Tibial nerve (tissue), 4 donors: ENCODE data around the gene DNA2. TPM values are rescaled to one million over a fixed set of nuclear protein-coding genes. Genes with fewer than 3 reads are reported as not detected.

Experiments used
- DNase-seq, 2 donors: peaks; one replicate each; pipeline ENCODE4 v3.0.0-alpha.2; 2019; ENCODE audit warnings: low spot score in 2 of 2
- H3K27ac ChIP-seq, 4 donors: fragments of 200-600 bp; sonication (generic) in 3 of 4; one replicate each; pipeline ENCODE4 v1.5.1; 2017 to 2019; ENCODE audit warnings: mild to moderate bottlenecking in 1 of 4
- H3K27me3 ChIP-seq, 2 donors: fragments of 200-600 bp; sonication (generic) in 1 of 2; one replicate each; pipeline versions ENCODE4 v1.5.1 to v1.6.0; 2017 to 2019
- H3K36me3 ChIP-seq, 3 donors: fragments of 200-600 bp; sonication (generic); one replicate each; pipeline ENCODE4 v1.5.1; 2018 to 2019
- H3K4me1 ChIP-seq, 4 donors: fragments of 200-600 bp; sonication (generic) in 3 of 4; one replicate each; pipeline ENCODE4 v1.5.1; 2017 to 2019
- H3K4me3 ChIP-seq, 4 donors: fragments of 200-600 bp; sonication (generic) in 3 of 4; one replicate each; pipeline ENCODE4 v1.5.1; 2017 to 2019; ENCODE audit warnings: mild to moderate bottlenecking in 1 of 4, moderate library complexity in 1 of 4
- H3K9me3 ChIP-seq, 4 donors: fragments of 200-600 bp; sonication (generic) in 3 of 4; one replicate each; pipeline ENCODE4 v1.5.1; 2017 to 2019
- EP300 ChIP-seq, 2 donors: sonication (generic); formaldehyde crosslinking; IDR thresholded peaks; one replicate each; pipeline ENCODE4 v1.6.1; 2017; ENCODE audit warnings: antibody characterized with exemption in 2 of 2, mild to moderate bottlenecking in 1 of 2
- POLR2A ChIP-seq, 2 donors: fragments of 450-650 bp; IDR thresholded peaks; one replicate each; pipeline ENCODE4 v1.6.1; 2017; ENCODE audit warnings: antibody characterized with exemption in 2 of 2, mild to moderate bottlenecking in 2 of 2, moderate library complexity in 2 of 2
- WGBS, 2 donors: methylation state at CpG; one replicate each; pipeline ENCODE4 v1.1.5; 2018; 5-methylcytosine and 5-hydroxymethylcytosine counted together
- total RNA-seq, 4 donors: library from RNA; depleted of rRNA; stranded (reverse); fragments of >200 nt; gene quantifications; one replicate each; pipeline ENCODE4 v1.1.0, GENCODE V29; 2016
- TF ChIP-seq, protein P1 (sequence below), 5 experiments: fragments of 200-600 bp in 3 of 5; fragments of 450-650 bp in 2 of 5; sonication (generic) in 3 of 5; IDR thresholded peaks; one replicate each; pipeline ENCODE4 v1.5.1; 2016 to 2019; ENCODE audit warnings: antibody characterized with exemption in 5 of 5, mild to moderate bottlenecking in 3 of 5, moderate library complexity in 2 of 5

DNA2 gene
- total RNA-seq, 4 donors from 2014 or later: 1.3 to 11.9 (median 6.0) TPM

DNA sequence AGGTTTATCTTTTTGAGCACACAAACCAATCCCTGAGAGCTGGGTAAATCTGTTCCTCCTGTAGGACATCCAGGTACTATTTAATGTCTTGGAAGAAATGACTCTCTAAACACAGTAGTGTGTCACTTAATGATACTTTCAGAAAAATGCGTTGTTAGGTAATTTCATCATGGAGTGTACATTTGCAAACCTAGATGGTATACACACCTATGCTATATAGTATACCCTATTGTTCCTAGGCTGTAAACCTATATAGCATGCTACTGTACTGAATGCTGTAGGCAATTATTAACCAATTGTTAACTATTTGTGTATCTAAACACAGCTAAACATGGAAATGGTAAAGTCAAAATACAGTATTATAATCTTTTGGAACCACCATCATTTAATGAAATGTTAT is 74.8 kb downstream of the DNA2 start:
- DNase-seq: no peak
- peaks cover 0 to 78% (median 0%) of the 10 kb centered on the region in 3 donors for H3K36me3 ChIP-seq
- TF ChIP-seq POLR2A (IDR thresholded peaks at IDR 0.05): no peak
- TF ChIP-seq, protein P1, sequence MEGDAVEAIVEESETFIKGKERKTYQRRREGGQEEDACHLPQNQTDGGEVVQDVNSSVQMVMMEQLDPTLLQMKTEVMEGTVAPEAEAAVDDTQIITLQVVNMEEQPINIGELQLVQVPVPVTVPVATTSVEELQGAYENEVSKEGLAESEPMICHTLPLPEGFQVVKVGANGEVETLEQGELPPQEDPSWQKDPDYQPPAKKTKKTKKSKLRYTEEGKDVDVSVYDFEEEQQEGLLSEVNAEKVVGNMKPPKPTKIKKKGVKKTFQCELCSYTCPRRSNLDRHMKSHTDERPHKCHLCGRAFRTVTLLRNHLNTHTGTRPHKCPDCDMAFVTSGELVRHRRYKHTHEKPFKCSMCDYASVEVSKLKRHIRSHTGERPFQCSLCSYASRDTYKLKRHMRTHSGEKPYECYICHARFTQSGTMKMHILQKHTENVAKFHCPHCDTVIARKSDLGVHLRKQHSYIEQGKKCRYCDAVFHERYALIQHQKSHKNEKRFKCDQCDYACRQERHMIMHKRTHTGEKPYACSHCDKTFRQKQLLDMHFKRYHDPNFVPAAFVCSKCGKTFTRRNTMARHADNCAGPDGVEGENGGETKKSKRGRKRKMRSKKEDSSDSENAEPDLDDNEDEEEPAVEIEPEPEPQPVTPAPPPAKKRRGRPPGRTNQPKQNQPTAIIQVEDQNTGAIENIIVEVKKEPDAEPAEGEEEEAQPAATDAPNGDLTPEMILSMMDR (IDR thresholded peaks at IDR 0.05): no peak
- TF ChIP-seq EP300 (IDR thresholded peaks at IDR 0.05): no peak
- no peaks in the 10 kb centered on the region for H3K27me3 ChIP-seq
- no peak overlapping the region for H3K4me3 ChIP-seq
- no peaks in the 10 kb centered on the region for H3K4me1 ChIP-seq
- WGBS, 2 donors: 94 to 97% methylated on average over 1 of the region's 1 CpG
- no peak overlapping the region for H3K27ac ChIP-seq
- H3K9me3 ChIP-seq: no peaks in the 10 kb centered on the region

DNA sequence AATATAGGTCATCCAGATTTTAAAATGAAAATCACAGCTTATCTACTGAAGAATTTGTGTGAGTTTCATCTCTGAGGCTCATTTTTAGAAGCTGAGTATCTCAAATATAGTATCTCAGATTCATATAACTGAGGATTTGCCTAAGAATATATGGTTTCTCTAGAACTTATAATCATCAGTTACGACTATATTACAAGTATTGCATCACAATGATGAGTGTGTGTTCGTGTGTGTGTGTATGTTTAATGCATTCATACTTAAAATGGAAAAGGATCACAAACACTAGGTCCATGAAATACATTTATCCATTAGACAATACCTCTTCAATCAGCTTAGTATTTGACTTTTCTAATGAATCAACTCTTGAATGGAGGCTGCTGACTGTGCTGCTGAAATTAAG is 86.0 kb downstream of the DNA2 start:
- WGBS, 2 donors: 77 to 82% methylated on average over 2 of the region's 2 CpGs

GRCh38 chr10:68371604-68372003 is 100.2 kb downstream of the DNA2 start:
- Histone ChIP-seq H3K4me1 (no peaks in the 10 kb centered on the region), H3K27ac (no peak overlapping the region), H3K36me3 (peaks cover 0 to 83% (median 3%) of the 10 kb centered on the region in 3 donors), H3K27me3 (no peaks in the 10 kb centered on the region), H3K4me3 (no peak overlapping the region), H3K9me3 (peaks cover 0 to 21% (median 0%) of the 10 kb centered on the region in 4 donors)
- DNase-seq: no peak
- 97 to 100% methylated on average over 1 of the region's 1 CpG for WGBS, 2 donors
- TF ChIP-seq POLR2A (IDR thresholded peaks at IDR 0.05) (no peak), EP300 (IDR thresholded peaks at IDR 0.05) (no peak)
- TF ChIP-seq, protein P1 (IDR thresholded peaks at IDR 0.05): no peak

More for the DNA sequence above, 86.0 kb downstream of the DNA2 start:
- Histone ChIP-seq H3K27ac (no peak overlapping the region), H3K27me3 (no peaks in the 10 kb centered on the region), H3K4me1 (no peaks in the 10 kb centered on the region), H3K9me3 (no peaks in the 10 kb centered on the region), H3K4me3 (no peak overlapping the region), H3K36me3 (peaks cover 0 to 99% (median 13%) of the 10 kb centered on the region in 3 donors)
- TF ChIP-seq EP300 (IDR thresholded peaks at IDR 0.05) (no peak), POLR2A (IDR thresholded peaks at IDR 0.05) (no peak)
- TF ChIP-seq, protein P1 (IDR thresholded peaks at IDR 0.05): no peak
- DNase-seq: no peak

DNA sequence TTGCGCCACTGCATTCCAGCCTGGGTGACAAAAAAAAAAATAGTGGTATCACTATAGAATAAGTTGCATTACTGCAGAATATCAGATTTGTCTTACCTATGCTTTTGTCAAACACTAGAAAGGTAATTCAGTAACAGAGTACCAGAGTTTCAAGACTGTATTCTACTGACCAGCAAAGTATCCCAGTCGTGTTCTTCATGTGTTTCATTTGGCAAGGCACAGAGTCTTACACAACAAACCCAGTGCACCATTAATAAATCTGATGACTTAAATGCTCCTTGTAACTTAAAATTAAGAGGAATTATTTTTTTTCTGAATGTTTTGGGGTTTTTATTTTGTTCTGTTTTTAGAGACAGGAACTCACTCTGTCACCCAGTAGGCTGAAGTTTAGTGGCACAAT is 104.7 kb downstream of the DNA2 start:
- H3K4me1 ChIP-seq: no peaks in the 10 kb centered on the region
- H3K36me3 ChIP-seq: peaks cover 0 to 69% (median 8%) of the 10 kb centered on the region in 3 donors
- TF ChIP-seq, protein P1 (IDR thresholded peaks at IDR 0.05): no peak
- TF ChIP-seq POLR2A (IDR thresholded peaks at IDR 0.05) (no peak), EP300 (IDR thresholded peaks at IDR 0.05) (no peak)
- no peaks in the 10 kb centered on the region for H3K27me3 ChIP-seq
- H3K27ac ChIP-seq: no peak overlapping the region
- peaks cover 0 to 10% (median 0%) of the 10 kb centered on the region in 4 donors for H3K9me3 ChIP-seq
- 78 to 86% methylated on average over 2 of the region's 2 CpGs for WGBS, 2 donors
- no peak for DNase-seq
- no peak overlapping the region for H3K4me3 ChIP-seq

DNA sequence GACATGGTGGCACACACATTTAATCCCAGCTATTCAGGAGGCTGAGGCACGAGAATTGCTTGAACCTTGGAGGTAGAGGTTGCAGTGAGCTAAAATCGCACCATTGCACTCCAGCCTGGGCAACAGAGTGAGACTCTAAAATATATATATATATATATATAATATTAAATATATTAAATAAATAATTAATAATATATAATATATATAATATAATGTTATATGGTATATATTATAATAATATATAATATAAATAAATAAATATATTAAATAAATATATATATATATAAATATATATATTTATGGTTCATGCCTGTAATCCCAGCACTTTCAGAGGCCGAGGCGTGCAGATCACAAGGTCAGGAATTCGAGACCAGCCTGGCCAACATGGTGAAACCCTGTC is 105.2 kb downstream of the DNA2 start:
- peaks cover 0 to 69% (median 8%) of the 10 kb centered on the region in 3 donors for H3K36me3 ChIP-seq

More for the DNA sequence above, 105.2 kb downstream of the DNA2 start:
- Histone ChIP-seq H3K9me3 (peaks cover 0 to 5% (median 0%) of the 10 kb centered on the region in 4 donors), H3K4me1 (no peaks in the 10 kb centered on the region), H3K4me3 (no peak overlapping the region), H3K27me3 (no peaks in the 10 kb centered on the region), H3K27ac (no peak overlapping the region)
- no peak for DNase-seq
- 97 to 99% methylated on average over 5 of the region's 5 CpGs for WGBS, 2 donors
- TF ChIP-seq POLR2A (IDR thresholded peaks at IDR 0.05): no peak
- TF ChIP-seq, protein P1 (IDR thresholded peaks at IDR 0.05): no peak
